Measurements from ENCODE around the gene PPARG. TPM values are rescaled to one million over a fixed set of nuclear protein-coding genes. Genes with fewer than 3 reads are reported as not detected.

The PPARG gene
- total RNA-seq, 4 donors from 2014 or later: 9.7 to 17.8 (median 11.7) TPM

DNA sequence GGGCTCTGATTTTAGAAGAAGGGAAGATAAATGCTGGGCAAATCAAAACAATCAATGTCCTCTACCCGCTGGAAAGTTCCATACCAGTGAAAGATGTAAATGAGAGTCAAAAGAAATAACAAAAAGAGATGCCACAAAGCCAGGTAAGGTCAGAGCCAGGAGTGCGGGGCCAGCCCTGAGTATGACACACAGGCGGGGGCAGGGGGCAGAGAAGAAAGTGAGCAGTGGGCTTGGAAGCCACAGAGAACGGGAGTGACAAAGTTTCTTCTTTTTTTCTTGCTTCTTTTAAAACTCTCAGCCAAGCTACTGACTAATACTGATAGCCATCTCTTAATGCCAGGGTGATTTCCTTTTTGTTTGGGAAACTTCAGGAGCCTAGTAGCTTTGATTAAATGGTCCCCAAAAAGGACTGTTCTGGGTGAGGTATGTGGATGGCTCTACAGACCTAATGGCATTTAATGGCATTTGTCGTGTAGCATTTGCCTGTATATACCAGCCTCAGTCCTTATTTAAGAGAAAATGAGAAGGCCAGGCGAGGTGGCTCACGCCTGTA, 172.3 kb downstream of the PPARG start:
- Histone ChIP-seq H3K4me1 (no peaks in the 10 kb centered on the region), H3K27me3 (peaks cover 5% of the 10 kb centered on the region), H3K9me3 (no peaks in the 10 kb centered on the region), H3K27ac (no peak overlapping the region), H3K36me3 (no peaks in the 10 kb centered on the region), H3K4me3 (no peak overlapping the region)
- TF ChIP-seq POLR2AphosphoS5 (IDR thresholded peaks at IDR 0.05) (no peak), EP300 (IDR thresholded peaks at IDR 0.05) (no peak), POLR2A (IDR thresholded peaks at IDR 0.05) (no peak)
- TF ChIP-seq, protein P1, sequence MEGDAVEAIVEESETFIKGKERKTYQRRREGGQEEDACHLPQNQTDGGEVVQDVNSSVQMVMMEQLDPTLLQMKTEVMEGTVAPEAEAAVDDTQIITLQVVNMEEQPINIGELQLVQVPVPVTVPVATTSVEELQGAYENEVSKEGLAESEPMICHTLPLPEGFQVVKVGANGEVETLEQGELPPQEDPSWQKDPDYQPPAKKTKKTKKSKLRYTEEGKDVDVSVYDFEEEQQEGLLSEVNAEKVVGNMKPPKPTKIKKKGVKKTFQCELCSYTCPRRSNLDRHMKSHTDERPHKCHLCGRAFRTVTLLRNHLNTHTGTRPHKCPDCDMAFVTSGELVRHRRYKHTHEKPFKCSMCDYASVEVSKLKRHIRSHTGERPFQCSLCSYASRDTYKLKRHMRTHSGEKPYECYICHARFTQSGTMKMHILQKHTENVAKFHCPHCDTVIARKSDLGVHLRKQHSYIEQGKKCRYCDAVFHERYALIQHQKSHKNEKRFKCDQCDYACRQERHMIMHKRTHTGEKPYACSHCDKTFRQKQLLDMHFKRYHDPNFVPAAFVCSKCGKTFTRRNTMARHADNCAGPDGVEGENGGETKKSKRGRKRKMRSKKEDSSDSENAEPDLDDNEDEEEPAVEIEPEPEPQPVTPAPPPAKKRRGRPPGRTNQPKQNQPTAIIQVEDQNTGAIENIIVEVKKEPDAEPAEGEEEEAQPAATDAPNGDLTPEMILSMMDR (IDR thresholded peaks at IDR 0.05): no peak
- 85% methylated on average over 7 of the region's 7 CpGs for WGBS
- no peak for DNase-seq (ENCODE audit: low spot score in 2 of 2)

DNA sequence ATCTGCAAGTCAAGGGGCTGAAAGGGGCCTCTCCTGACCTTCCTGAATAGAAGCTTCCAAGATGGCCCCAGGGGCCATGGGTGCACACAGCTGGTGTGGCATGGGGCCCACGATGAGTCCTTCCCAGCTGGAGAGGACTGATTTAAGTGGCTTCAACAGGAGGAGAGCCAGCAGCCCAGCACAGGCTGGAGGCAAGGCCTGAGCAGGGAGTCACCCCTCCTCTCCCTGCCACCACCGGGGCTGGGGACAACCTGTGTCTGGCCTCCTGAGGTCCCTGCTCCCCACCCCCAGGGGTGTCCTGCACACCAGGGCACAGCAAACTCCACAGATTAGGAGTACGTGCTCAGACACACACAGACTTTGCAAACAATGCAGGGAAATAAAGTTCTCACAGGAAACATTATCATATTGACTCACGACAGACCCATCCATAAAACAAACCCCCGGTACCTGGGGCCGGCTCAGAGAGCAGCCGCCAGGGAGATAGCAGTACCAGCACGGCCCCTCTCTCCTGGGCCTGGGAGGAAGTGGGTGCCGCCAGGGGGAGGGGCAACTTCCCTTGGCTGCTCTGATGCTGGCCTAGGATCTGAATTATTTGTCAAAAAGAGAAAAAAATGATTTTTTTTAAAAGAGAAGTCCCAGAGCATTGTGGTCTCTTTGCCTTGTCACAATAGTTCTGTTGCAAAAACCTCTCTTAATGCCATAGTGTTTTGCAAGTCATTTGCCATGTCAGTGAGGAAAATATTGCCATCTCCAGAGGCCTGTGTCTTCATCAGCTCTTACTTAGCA, 173.5 kb downstream of the PPARG start:
- Histone ChIP-seq H3K36me3 (no peaks in the 10 kb centered on the region), H3K4me3 (no peak overlapping the region), H3K27ac (no peak overlapping the region), H3K9me3 (no peaks in the 10 kb centered on the region), H3K27me3 (peaks cover 5% of the 10 kb centered on the region), H3K4me1 (no peaks in the 10 kb centered on the region)
- 63% methylated on average over 8 of the region's 9 CpGs for WGBS
- DNase-seq (ENCODE audit: low spot score in 2 of 2): no peak
- TF ChIP-seq, protein P1 (IDR thresholded peaks at IDR 0.05): no peak
- TF ChIP-seq POLR2A (IDR thresholded peaks at IDR 0.05): no peak
- no peak for TF ChIP-seq POLR2AphosphoS5 (IDR thresholded peaks at IDR 0.05)
- no peak for TF ChIP-seq EP300 (IDR thresholded peaks at IDR 0.05)

DNA sequence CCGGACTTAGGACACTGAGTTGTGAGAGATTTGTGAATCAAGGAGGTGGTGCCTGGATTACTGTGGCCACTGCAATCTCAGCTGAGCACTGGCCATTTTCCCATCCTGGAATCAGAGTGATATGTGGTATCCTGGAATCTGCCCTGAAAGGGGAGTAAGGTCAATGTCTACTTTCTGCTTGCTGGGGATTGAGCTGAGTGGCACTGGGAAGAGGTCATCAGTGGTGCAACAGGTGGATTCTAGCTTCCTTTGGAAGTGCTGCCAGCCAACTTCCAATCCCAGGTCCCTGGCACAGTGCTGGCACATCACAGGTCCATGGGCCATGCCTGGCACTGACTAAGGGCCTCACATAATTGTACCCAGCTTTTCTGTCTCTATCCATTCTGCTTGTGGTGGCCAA, 174.8 kb downstream of the PPARG start:
- DNase-seq (ENCODE audit: low spot score in 2 of 2): no peak
- TF ChIP-seq POLR2A (IDR thresholded peaks at IDR 0.05): no peak
- Histone ChIP-seq H3K4me1 (no peaks in the 10 kb centered on the region), H3K4me3 (no peak overlapping the region), H3K27ac (no peak overlapping the region), H3K36me3 (no peaks in the 10 kb centered on the region), H3K9me3 (no peaks in the 10 kb centered on the region), H3K27me3 (peaks cover 3% of the 10 kb centered on the region)
- WGBS: 80% methylated on average over 1 of the region's 1 CpG

DNA sequence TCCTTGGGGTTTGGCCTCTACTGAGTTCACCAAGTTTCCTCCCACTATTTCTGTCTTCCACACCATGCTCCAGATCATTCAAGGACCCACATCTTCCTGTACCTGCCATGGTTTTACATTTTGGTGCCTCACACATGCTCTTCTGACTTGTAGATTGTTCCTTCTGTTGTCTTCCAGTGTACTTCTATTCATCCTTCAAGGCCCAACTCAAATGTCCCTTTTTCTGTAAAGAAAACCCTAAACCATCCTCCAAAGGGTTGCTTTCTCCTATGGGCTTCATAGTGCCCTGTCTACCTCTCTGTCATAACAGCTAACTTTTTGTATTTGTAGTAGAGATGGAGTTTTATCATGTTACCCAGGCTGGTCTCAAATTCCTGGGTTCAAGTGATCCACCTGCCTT, 175.3 kb downstream of the PPARG start:
- H3K4me3 ChIP-seq: no peak overlapping the region
- H3K27ac ChIP-seq: no peak overlapping the region
- H3K27me3 ChIP-seq: no peaks in the 10 kb centered on the region
- no peaks in the 10 kb centered on the region for H3K4me1 ChIP-seq
- H3K9me3 ChIP-seq: no peaks in the 10 kb centered on the region
- DNase-seq (ENCODE audit: low spot score in 2 of 2): no peak
- TF ChIP-seq, protein P1 (IDR thresholded peaks at IDR 0.05): no peak
- TF ChIP-seq EP300 (IDR thresholded peaks at IDR 0.05) (no peak), POLR2A (IDR thresholded peaks at IDR 0.05) (no peak), POLR2AphosphoS5 (IDR thresholded peaks at IDR 0.05) (no peak)
- H3K36me3 ChIP-seq: no peaks in the 10 kb centered on the region

DNA sequence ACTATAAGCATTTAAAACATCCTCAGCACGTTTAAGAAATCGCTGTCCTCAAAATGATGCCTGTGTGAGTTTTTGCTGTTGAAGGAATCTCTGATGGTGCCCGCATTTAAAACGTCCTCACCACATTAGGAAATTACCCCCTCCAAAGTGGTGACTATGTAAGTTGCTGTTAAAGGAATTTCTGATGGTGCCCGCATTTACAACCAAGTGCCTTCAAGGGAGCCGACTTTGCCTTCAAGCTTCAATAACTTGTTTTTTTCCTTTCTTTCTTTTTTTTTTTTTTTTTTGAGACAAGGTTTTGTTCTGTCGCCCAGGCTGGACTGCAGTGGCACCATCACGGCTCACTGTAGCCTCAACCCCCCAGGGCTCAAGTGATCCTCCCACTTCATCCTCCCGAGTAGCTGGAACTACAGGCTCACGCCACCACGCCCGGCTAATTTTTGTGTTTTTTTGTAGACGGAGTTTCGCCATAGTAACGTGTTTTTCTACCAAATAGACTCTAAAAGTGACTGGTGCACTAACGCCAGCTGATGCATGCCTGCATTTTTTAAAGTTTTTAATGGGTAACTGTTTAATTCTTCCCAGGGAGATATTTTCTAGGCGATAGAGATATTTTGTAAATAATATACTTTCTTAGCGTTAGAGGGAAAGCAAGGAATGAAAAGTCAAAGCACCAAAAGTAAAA, 176.4 kb downstream of the PPARG start:
- Histone ChIP-seq H3K9me3 (no peaks in the 10 kb centered on the region), H3K27ac (no peak overlapping the region), H3K4me1 (no peaks in the 10 kb centered on the region), H3K27me3 (no peaks in the 10 kb centered on the region), H3K4me3 (no peak overlapping the region), H3K36me3 (no peaks in the 10 kb centered on the region)
- DNase-seq (ENCODE audit: low spot score in 2 of 2): no peak
- no peak for TF ChIP-seq POLR2A (IDR thresholded peaks at IDR 0.05)
- TF ChIP-seq, protein P1 (IDR thresholded peaks at IDR 0.05): no peak
- TF ChIP-seq EP300 (IDR thresholded peaks at IDR 0.05): no peak
- TF ChIP-seq POLR2AphosphoS5 (IDR thresholded peaks at IDR 0.05): no peak
- WGBS: 87% methylated on average over 18 of the region's 18 CpGs

Data from suprapubic skin (tissue), 4 donors.